IPS DF 4.7 (cell line): ENCODE data around the gene COL18A1.

Experiments used
- DNase-seq: peaks from one replicate; pipeline ENCODE4 v3.0.0-alpha.2; 2013; ENCODE audit warnings: low spot score; ENCODE audit errors: extremely low read depth

Gene COL18A1

GRCh38 chr21:45401916-45402900, 2.8 kb upstream of the COL18A1 start:
- no peak for DNase-seq

GRCh38 chr21:45403133-45403824, 1.7 kb upstream of the COL18A1 start:
- no peak for DNase-seq

GRCh38 chr21:45403825-45404729, 888 bp upstream of the COL18A1 start:
- DNase-seq, result no peak

GRCh38 chr21:45405271-45405818, 380 bp downstream of the COL18A1 start:
- DNase-seq, result no peak

- no peak for DNase-seq
Observed at GRCh38 chr21:45405819-45406762, 1.1 kb downstream of the COL18A1 start.

- no peak for DNase-seq
Observed at GRCh38 chr21:45406801-45407628, 2.0 kb downstream of the COL18A1 start.

- no peak for DNase-seq
Observed at GRCh38 chr21:45407629-45408247, 2.8 kb downstream of the COL18A1 start.

GRCh38 chr21:45408271-45408791, 3.4 kb downstream of the COL18A1 start:
- DNase-seq, result no peak

GRCh38 chr21:45408801-45409261, 3.9 kb downstream of the COL18A1 start:
- DNase-seq, result no peak

- no peak for DNase-seq
Observed at GRCh38 chr21:45409466-45410150, 4.6 kb downstream of the COL18A1 start.

- DNase-seq, result no peak
Observed at GRCh38 chr21:45410151-45410864, 5.3 kb downstream of the COL18A1 start.

- no peak for DNase-seq
Observed at GRCh38 chr21:45410865-45411809, 6.2 kb downstream of the COL18A1 start.

- no peak for DNase-seq
Observed at GRCh38 chr21:45411810-45412206, 6.8 kb downstream of the COL18A1 start.

- DNase-seq, result no peak
Observed at GRCh38 chr21:45412491-45412890, 7.5 kb downstream of the COL18A1 start.

GRCh38 chr21:45412909-45413611, 8.1 kb downstream of the COL18A1 start:
- DNase-seq, result no peak
